ENCODE results near the gene BUD31.

BUD31 gene

GRCh38 chr7:99452541-99452940 is 43.8 kb downstream of the BUD31 start:
- peak overlapping the region; percentile 98 for H3K27ac ChIP-seq
- TF ChIP-seq ZFX (IDR thresholded peaks at IDR 0.05; ENCODE audit: borderline replicate concordance), result no peak
- TF ChIP-seq CTCF (IDR thresholded peaks at IDR 0.05), result no peak

GRCh38 chr7:99453105-99453504 is 44.3 kb downstream of the BUD31 start:
- no peak for TF ChIP-seq ZFX (IDR thresholded peaks at IDR 0.05; ENCODE audit: borderline replicate concordance)
- TF ChIP-seq CTCF (IDR thresholded peaks at IDR 0.05), result no peak

GRCh38 chr7:99455874-99456273 is 47.1 kb downstream of the BUD31 start:
- TF ChIP-seq ZFX (IDR thresholded peaks at IDR 0.05; ENCODE audit: borderline replicate concordance), result no peak
- TF ChIP-seq CTCF (IDR thresholded peaks at IDR 0.05), result no peak
- peak overlapping the region; percentile 98 for H3K27ac ChIP-seq

More at GRCh38 chr7:99453105-99453504, 44.3 kb downstream of the BUD31 start:
- peak overlapping the region; percentile 98 for H3K27ac ChIP-seq

GRCh38 chr7:99456288-99456687 is 47.5 kb downstream of the BUD31 start:
- TF ChIP-seq ZFX (IDR thresholded peaks at IDR 0.05; ENCODE audit: borderline replicate concordance) (no peak), CTCF (IDR thresholded peaks at IDR 0.05) (no peak)
- peak overlapping the region; percentile 98 for H3K27ac ChIP-seq

- TF ChIP-seq ZFX (IDR thresholded peaks at IDR 0.05; ENCODE audit: borderline replicate concordance), result no peak
- TF ChIP-seq CTCF (IDR thresholded peaks at IDR 0.05), result no peak
Measured at GRCh38 chr7:99457050-99457649, 48.4 kb downstream of the BUD31 start.

GRCh38 chr7:99457650-99458493 is 49.1 kb downstream of the BUD31 start:
- TF ChIP-seq CTCF (IDR thresholded peaks at IDR 0.05), result no peak
- no peak for TF ChIP-seq ZFX (IDR thresholded peaks at IDR 0.05; ENCODE audit: borderline replicate concordance)
- H3K27ac ChIP-seq, result peak overlapping the region; percentile 98

More at GRCh38 chr7:99457050-99457649, 48.4 kb downstream of the BUD31 start:
- peak overlapping the region; percentile 98 for H3K27ac ChIP-seq

- H3K27ac ChIP-seq, result peak overlapping the region; percentile 98
- peak; percentile 61 for TF ChIP-seq CTCF (IDR thresholded peaks at IDR 0.05)
- no peak for TF ChIP-seq ZFX (IDR thresholded peaks at IDR 0.05; ENCODE audit: borderline replicate concordance)
Measured at GRCh38 chr7:99459087-99459486, 50.3 kb downstream of the BUD31 start.
